OCI-LY7 (cell line): ENCODE measurements around the gene VWA8. TPM values are rescaled to one million over a fixed set of nuclear protein-coding genes. Genes with fewer than 3 reads are reported as not detected.

Source experiments
- BruUV-seq: library from RNA; stranded (reverse); fragments of 400-500 nt; replicated peaks from 2 replicates; lab custom pipeline; 2021; lab: Mats Ljungman, UMichigan
- CTCF ChIA-PET: fragments of 300-600 bp; sonication (Branson Sonifier 250); formaldehyde crosslinking; loops from one replicate; lab custom pipeline; 2022; ENCODE audit warnings: antibody characterized with exemption; ENCODE audit not compliant: unreplicated experiment; lab: Charles Lee
- POLR2A ChIA-PET: fragments of 300-600 bp; sonication (Branson Sonifier 250); formaldehyde crosslinking; loops from one replicate; lab custom pipeline; 2022; ENCODE audit warnings: antibody characterized with exemption; lab: Charles Lee
- DNase-seq: peaks from one replicate; pipeline ENCODE4 v3.0.0-alpha.2; 2015; ENCODE audit warnings: low spot score
- H2AFZ ChIP-seq: fragments of 200-600 bp; sonication (generic), shearing (Covaris generic); 2 replicates; pipeline ENCODE4 v1.6.1; 2014; ENCODE audit warnings: mild to moderate bottlenecking, antibody characterized with exemption, low read length, moderate library complexity
- H3K27ac ChIP-seq: fragments of 200-600 bp; sonication (generic); 2 replicates; pipeline ENCODE4 v1.5.1; 2014; ENCODE audit warnings: mixed run types, low read depth, mild to moderate bottlenecking, moderate library complexity, low read length, inconsistent platforms; ENCODE audit not compliant: poor library complexity, severe bottlenecking
- H3K36me3 ChIP-seq: fragments of 200-600 bp; sonication (generic); 2 replicates; pipeline ENCODE4 v1.6.1; 2014; ENCODE audit warnings: mild to moderate bottlenecking, antibody characterized with exemption, low read length, moderate library complexity, mixed read lengths; ENCODE audit not compliant: insufficient read depth
- H3K4me1 ChIP-seq: fragments of 200-600 bp; sonication (generic); 2 replicates; pipeline ENCODE4 v1.5.1; 2014; ENCODE audit warnings: mild to moderate bottlenecking, low read length; ENCODE audit not compliant: insufficient read depth, poor library complexity, severe bottlenecking
- H3K4me2 ChIP-seq: fragments of 200-600 bp; sonication (generic); 2 replicates; pipeline ENCODE4 v1.6.1; 2014; ENCODE audit warnings: mild to moderate bottlenecking, low read length
- H3K4me3 ChIP-seq: fragments of 200-600 bp; sonication (generic); 2 replicates; pipeline ENCODE4 v1.5.1; 2014; ENCODE audit warnings: mild to moderate bottlenecking, low read depth, low read length; ENCODE audit not compliant: poor library complexity, severe bottlenecking
- H3K79me2 ChIP-seq: fragments of 200-600 bp; sonication (generic); 2 replicates; pipeline ENCODE4 v1.6.1; 2016; ENCODE audit warnings: low read depth, mild to moderate bottlenecking, low read length, moderate library complexity, mixed read lengths; ENCODE audit not compliant: insufficient read depth
- H3K9me2 ChIP-seq: fragments of 200-600 bp; sonication (generic); 2 replicates; pipeline ENCODE4 v1.6.1; 2016; ENCODE audit warnings: mild to moderate bottlenecking, low read length, mixed read lengths; ENCODE audit not compliant: insufficient read depth
- H3K9me3 ChIP-seq: fragments of 200-600 bp; sonication (generic); 2 replicates; pipeline ENCODE4 v1.6.1; 2014; ENCODE audit warnings: mild to moderate bottlenecking, mixed run types, low read length, mixed read lengths
- H4K20me1 ChIP-seq: fragments of 200-600 bp; sonication (generic); 2 replicates; pipeline ENCODE4 v1.6.1; 2014; ENCODE audit warnings: mild to moderate bottlenecking, antibody characterized with exemption, low read length, moderate library complexity, mixed read lengths; ENCODE audit not compliant: insufficient read depth
- EZH2phosphoT487 ChIP-seq: fragments of 200-600 bp; sonication (generic); IDR thresholded peaks from 2 replicates; pipeline ENCODE4 v1.6.1; 2018; ENCODE audit warnings: low read depth, borderline replicate concordance, mild to moderate bottlenecking, mixed run types, antibody characterized with exemption, low read length, moderate library complexity, mixed read lengths
- intact Hi-C: fragments of 100-400 bp; cut with micrococcal nuclease; formaldehyde crosslinking; loops from one replicate; pipeline ENCODE4 v1.10.0; 2022; ENCODE audit not compliant: unreplicated experiment
- total RNA-seq, 2 experiments: library from RNA; depleted of rRNA in 1 of 2; stranded (reverse); fragments of >200 nt in 1 of 2; shearing (Covaris generic) in 1 of 2; gene quantifications; 2 replicates each; pipeline ENCODE4 v1.2.3, GENCODE V29; 2014 to 2022
- TF ChIP-seq, protein P1 (sequence below): fragments of 200-600 bp; sonication (generic); conservative IDR thresholded peaks from 2 replicates; pipeline ENCODE4 v1.5.1; 2014; ENCODE audit warnings: mild to moderate bottlenecking, antibody characterized with exemption, low read length, moderate library complexity, mixed read lengths

VWA8 gene
- total RNA-seq, 2 experiments from 2014 or later, result 26.4 to 31.5 TPM

DNA sequence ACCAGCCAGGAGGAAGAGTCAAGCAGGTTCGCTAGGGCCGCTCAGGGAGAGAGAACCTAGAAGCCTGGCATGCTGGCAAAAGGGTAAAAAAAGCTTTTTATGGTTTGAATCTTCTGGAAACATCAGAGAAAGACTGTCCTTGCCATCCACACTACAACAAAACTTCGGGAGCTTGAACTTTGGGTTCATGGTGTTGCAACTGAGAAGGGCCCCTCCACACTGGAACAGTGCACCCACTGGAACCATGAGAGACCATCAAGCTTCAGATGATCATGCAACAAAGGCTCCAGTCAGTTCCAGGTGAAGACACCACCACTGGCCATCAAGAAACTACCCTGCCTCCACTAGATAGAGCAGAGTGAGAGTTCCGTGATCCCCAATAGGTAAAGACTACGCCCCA, 333.5 kb downstream of the VWA8 start:
- TF ChIP-seq, protein P1, sequence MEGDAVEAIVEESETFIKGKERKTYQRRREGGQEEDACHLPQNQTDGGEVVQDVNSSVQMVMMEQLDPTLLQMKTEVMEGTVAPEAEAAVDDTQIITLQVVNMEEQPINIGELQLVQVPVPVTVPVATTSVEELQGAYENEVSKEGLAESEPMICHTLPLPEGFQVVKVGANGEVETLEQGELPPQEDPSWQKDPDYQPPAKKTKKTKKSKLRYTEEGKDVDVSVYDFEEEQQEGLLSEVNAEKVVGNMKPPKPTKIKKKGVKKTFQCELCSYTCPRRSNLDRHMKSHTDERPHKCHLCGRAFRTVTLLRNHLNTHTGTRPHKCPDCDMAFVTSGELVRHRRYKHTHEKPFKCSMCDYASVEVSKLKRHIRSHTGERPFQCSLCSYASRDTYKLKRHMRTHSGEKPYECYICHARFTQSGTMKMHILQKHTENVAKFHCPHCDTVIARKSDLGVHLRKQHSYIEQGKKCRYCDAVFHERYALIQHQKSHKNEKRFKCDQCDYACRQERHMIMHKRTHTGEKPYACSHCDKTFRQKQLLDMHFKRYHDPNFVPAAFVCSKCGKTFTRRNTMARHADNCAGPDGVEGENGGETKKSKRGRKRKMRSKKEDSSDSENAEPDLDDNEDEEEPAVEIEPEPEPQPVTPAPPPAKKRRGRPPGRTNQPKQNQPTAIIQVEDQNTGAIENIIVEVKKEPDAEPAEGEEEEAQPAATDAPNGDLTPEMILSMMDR, result no peak
- TF ChIP-seq EZH2phosphoT487, result no peak
- Histone ChIP-seq H4K20me1 (no peaks in the 10 kb centered on the region), H3K4me2 (no peak overlapping the region), H2AFZ (no peak overlapping the region), H3K4me3 (no peak overlapping the region), H3K9me3 (peaks cover 6% of the 10 kb centered on the region; the same call in 1 of the 2 replicates), H3K27ac (no peak overlapping the region), H3K36me3 (no peaks in the 10 kb centered on the region; the same call in 1 of the 2 replicates), H3K79me2 (no peaks in the 10 kb centered on the region), H3K4me1 (peaks cover 12% of the 10 kb centered on the region), H3K9me2 (no peaks in the 10 kb centered on the region)
- BruUV-seq, result no TSS peak
- intact Hi-C loops, result no loop called here
- CTCF ChIA-PET, result no interaction called here
- no peak for DNase-seq
- POLR2A ChIA-PET, result interaction anchor here (1.0 kb wide), 1 partner anchor 11 kb away, joined by 5 read pairs; no protein-coding TSS in a partner anchor

DNA sequence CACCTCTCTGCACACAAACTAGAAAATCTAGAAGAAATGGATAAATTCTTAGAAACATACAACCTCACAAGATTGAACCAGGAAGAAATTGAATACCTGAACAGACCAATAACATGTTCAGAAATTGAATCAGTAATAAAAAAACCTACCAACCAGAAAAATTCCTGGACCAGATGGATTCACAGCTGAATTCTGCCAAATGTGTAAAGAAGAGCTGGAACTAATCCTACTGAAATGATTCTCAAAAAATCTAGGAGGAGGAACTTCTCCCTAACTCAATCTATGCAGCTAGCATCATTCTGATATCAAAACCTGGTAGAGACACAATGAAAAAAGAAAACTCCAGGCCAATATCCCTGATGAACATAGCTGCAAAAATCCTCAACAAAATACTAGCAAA, 336.9 kb downstream of the VWA8 start:
- no peak overlapping the region for H2AFZ ChIP-seq
- H3K79me2 ChIP-seq, result no peaks in the 10 kb centered on the region
- no peaks in the 10 kb centered on the region for H4K20me1 ChIP-seq
- H3K27ac ChIP-seq, result no peak overlapping the region
- DNase-seq, result no peak
- intact Hi-C loops, result no loop called here
- H3K4me1 ChIP-seq, result peaks cover 15% of the 10 kb centered on the region
- ChIA-PET POLR2A (interaction anchor here (0.7 to 3.8 kb wide), 2 partner anchors 11 to 670 kb away, joined by 3 to 17 read pairs; no protein-coding TSS in a partner anchor), CTCF (no interaction called here)
- peaks cover 6% of the 10 kb centered on the region; the same call in 1 of the 2 replicates for H3K9me3 ChIP-seq
- H3K4me3 ChIP-seq, result no peak overlapping the region
- TF ChIP-seq, protein P1, result no peak
- TF ChIP-seq EZH2phosphoT487, result no peak
- no peaks in the 10 kb centered on the region; the same call in 1 of the 2 replicates for H3K36me3 ChIP-seq
- H3K9me2 ChIP-seq, result no peaks in the 10 kb centered on the region
- no TSS peak for BruUV-seq
- H3K4me2 ChIP-seq, result no peak overlapping the region
